Cortex of kidney (tissue), 1 donor: ENCODE measurements around the gene TSPAN3.

Experiments
- DNase-seq: peaks from one replicate; lab custom pipeline; 2025; lab: John Stamatoyannopoulos, UW

The TSPAN3 gene

DNA sequence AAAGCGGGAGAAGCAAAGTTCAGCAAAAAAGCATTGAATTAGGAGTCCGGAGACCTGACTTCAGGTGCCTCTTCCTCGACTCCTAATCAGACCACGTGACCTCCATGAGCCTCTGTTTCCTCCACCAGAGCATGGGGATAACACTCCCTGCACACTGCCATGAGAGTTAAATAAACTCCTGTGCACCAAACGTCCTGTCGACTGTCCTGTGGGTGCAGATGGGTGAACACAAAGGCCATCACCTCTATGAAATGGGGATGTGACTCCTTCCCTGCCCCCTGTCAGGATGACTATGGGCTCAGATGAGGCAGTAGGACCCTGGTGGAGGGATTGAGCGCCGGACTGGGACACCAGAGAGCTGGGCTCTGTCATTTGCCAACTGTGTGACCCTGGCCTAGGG, 13.5 kb upstream of the TSPAN3 start:
- DNase-seq = no peak

DNA sequence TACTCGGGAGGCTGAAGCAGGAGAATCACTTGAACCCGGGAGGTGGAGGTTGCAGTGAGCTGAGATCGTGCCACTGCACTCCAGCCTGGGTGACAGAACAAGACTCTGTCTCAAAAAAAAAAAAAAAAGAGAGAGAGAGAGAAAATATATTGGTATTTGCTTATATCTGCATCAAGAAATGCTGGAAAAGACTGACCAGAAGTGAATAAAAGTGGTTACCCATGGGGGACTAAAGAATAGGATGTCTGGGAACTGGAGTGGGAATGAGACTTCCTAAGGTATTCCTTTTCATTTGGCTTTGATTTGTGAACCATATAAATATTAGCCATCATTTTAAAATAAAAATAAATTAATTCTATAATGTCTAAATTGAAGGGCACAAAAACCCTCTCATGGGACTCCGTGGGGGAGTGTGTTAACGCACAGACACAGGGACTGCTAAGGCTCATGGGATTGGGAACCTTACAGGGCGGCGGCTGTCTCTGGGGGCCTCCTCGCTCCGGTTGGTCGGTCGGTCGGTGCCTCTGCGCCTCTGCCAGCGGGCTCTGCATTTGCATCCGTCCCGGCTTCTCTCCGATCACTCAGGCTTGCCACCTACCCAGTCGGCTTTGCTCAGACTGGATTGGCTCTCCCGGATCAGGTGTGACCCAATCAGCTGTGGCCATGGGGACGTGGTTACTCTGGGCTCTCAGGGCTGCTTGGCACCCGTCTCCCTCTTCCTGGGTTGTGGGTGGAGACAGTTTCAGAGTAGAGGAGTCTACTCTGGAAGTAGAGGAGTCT, 12.7 kb upstream of the TSPAN3 start:
- no peak for DNase-seq

DNA sequence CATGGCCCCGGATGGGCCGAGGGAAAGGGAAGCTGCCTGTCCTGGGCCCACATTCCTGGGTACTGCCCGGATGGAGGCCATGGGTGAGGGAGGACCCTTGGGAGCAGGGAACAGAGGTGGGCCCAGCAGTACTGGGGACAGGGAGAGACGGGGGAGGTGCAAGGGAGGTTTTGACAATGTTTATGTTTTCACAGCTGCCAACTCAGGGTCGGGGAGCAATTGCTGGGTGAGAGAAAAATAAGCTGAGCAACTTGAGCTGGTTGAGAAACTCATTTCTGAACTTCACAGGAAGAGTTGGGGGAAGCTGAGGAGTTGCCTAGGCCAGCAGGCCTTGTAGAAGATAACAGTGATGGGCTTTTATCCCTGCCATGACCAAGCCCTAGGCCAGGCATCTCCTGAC, 11.1 kb upstream of the TSPAN3 start:
- no peak for DNase-seq

DNA sequence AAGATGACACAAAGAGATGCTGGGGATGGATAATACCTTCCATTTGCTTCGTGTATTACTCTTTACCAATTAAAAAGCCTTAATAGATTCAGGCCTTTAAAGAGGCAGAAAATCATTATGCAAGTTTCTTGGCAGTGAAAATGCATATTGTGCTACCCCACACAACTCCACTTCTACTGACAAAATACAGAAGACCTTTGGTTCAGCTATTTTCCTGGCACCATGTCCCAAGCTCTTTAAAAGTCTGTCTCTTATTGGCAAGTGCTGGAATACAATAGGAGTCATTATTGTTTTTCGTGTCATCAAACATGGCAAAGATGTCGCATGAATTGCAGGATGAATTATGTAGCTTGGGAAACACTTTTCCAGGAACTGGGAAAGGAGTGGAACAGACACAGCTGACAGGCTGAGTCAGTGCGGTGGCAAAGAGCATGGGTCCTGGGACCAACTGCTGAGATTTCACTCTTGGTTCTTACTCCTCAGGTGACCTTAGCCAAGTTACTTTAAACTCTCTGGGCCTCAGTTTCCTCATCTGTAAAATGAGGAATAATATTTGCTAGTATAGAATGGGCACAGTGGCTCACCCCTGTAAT, 5.5 kb upstream of the TSPAN3 start:
- DNase-seq = no peak

DNA sequence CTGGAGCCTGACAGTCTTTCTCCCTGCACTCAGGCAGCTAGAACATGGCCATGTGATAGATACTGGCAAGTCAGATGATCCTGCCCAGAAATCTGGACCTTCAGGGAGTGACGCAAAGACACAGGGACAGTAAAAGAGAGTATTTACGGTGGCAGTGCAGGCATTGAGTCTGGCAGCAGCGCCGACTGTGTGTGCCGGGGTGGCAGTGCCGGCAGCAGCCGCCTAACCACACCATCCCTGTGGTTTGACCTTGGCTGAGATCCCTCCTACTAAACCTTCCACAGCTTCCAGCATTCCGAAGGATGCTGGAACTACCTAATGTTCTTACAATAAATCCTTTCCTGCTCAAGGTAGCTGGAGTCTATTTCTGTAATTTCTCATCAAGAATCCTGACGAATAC, 4.6 kb upstream of the TSPAN3 start:
- DNase-seq = no peak

DNA sequence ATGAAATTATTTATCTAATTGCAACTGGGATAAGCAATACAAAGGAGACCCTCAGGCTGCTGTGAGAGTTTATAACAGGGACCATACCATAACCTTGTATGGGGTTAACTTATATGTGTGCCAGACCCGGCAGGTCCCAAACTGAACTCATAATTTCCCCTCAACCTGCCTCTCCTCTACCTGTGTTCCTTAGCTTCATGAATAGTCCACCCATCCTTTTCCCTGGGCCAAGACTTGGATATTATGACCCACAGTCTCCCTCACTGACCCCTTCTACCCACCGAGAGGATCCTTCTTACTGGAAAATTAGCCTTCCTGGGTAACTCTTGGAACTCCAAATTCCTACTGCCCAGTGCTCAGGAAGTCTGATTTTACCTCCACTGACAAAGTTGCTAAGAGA, 3.4 kb upstream of the TSPAN3 start:
- no peak for DNase-seq

DNA sequence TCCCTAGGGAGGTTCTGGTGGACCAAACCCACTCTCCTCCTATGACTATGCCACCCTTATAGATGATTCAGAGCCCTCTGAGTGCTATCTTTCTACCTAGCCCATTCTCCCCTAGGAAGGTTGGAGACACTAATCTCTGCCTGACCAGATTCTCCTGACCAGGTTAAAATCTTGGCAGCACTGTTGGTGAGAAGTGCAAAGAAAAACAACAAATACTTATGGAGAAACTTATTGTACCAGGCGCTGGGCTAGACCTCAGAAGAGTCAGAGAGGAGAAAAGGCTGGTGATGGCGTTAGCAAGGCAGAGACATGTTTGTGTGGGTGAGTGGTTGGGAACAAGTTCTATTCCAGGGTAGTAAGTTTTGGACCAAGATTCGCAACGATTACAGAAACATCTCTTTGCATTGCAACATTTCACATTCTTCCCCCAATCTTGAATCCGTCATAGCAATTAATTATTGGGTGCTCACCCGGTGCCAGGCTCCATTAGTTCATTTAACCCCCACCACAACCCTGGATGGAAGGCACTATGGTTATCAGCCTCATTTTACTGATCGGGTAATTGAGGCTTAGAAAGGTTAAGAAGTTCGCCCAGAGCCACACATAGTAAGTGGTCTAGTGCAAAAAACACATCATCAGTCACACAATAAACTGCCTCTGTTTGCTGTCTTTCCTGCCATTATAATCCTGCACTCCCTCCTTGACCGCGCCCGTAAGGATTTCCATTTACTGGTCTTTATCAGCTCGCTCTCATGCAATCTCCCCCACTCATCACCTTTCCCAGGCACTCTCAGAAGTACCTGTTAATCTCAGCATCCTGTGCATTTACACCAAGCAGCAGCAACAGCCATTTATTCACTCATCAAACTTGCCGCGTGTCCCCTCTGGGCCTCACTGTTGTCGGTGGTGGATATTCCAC, 655 bp upstream of the TSPAN3 start:
- no peak for DNase-seq

DNA sequence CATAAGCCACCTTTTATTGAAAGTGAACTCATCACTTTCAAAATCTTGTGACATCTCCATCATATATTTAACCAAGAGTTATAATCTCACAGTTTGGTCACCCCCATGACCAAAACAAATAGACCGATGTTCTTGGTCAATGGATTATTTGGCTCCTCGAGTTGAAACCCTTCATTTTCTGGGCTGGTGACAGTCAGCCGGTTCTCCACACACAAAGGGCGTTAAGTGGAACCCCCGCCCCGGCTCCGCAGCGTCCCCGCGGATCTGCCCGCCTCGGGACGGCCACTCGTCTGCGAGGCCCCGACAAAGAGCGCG, 772 bp downstream of the TSPAN3 start:
- no peak for DNase-seq

DNA sequence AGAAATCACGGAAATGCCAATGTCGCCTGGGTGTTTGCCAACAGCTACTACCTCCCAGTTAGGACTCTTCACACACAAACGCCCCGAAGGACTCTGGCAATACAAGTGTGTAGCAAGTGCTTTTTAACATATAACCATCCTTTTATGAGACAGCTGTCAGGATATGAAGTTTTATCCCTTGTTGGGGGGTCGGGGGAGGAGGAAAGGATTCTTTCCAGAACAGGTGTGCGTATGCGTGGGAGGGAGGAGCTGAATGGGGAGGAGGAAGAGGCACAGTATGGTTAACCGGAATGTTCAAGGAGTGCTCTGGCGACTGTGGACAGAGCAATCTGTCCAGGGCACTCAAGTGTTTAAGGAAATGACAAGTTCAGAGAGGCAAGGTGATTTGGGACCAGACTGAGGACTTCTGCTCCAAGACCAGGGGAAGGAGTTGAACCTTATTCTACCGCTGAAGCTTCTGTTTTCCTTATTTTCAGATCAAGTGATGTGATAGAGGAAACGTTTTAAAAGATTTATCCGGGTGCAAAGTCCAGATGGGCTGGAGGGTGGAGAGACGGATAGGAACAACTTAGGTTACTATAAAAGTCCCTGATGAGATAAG, 1.3 kb downstream of the TSPAN3 start:
- DNase-seq = no peak

DNA sequence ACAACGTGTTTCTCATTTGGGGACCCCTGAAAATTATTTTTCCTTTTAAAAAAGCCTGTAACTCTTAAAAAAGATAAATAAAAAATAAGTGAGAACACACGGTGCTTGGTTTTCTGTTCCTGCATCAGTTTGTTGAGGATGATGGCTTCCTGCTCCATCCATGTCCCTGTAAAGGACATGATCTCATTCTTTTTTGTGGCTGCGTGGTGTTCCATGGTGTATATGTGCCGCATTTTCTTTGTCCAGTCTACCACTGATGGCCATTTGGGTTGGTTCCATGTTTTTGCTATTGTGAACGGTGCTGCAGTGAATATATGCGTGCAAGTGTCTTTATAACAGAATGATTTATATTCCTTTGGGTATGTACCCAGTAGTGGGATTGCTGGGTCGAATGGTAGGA, 2.3 kb downstream of the TSPAN3 start:
- no peak for DNase-seq

DNA sequence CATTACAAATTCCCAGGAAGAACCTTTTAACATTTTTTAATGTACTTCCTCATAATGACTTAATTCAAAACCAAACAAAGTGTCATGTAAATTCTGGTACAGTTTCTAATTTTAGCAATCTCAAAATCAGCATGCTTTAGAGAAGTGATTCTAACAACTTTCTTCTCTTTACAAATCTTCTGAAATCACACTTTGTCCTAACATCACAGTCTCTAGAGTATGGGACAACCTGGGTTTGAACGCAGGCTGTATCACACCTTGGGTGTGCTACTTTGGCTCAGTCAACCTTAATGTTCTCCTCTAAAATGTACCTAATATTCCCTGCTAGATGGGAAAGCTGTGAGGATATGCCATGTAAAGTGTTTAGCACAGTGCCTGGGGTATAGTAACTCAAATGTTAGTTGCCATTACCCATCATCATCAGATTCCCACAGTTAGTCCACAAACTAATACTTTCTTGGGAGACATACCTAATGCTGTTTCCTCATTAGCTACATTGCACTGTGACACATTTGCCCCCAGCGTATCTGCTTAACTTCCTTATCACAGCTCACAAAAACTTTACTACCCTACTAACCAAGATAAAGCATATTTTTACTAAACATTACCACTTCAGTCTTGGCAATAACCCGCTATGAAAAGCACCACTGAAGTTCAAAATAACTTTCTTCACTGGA, 3.1 kb downstream of the TSPAN3 start:
- no peak for DNase-seq

DNA sequence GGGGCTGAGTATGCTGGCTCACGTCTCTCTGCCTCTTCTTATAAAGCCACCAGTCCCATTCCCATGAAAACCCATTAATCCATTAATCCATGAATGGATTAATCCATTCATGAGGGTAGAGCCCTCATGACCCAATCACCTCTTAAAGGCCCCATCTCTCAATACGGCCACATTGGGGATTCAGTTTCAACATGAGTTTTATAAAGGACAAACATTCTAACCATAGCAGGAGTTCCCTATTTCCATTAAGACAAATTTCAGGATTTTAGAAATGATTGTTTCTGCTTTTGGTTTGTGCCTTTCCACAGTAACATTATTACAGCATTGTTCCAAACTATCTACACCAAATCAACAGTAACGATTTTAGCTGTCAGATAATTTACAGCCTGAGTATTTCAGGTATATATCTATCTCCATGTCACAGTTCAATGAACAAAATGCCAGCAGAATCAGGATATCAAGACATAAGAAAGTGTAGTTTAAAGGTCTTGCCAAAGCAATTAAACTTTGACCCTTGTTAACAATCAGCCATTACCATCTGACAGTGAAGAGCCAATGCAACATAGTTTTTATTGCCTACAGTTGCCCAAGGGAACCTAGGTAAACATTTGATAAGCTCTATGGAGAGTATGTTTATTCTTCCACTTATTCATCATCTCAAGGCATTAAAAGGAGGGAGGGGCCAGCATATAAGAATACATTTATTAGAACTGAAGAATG, 3.8 kb downstream of the TSPAN3 start:
- no peak for DNase-seq

DNA sequence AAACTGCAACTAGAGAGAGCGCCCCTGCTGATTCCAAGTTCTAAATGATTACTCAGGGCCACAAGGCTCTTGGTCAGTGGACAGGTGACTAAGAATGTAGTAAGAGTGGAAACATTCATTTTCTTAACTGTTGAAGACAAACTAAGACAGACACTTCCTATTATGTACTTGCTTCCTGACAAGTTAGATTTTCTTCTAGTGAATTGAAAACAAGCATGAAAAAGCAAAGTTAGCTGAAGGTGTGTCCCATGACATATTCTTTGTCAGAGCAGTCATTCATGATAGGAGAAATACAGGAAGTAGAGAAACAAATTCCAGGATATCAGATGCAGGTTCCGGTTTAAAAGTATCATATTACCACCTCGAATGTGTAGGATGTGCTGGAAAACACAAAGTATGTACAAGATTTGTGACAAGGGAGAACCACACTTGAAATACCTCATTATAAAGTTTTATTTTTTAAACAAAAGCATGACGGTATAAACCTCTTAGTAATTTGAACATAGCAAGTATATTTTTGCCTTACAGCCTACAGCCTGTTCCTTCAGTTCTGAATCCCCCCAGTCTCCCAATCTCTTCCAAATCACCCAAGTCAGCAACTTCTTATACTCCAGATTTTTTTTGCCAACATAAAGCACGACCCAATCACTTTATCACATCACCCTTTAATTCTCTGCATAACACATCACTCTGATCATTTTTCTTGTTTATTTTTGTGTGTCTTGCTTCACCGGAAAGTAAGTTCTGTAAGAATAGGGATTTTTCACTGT, 6.2 kb downstream of the TSPAN3 start:
- DNase-seq = no peak

DNA sequence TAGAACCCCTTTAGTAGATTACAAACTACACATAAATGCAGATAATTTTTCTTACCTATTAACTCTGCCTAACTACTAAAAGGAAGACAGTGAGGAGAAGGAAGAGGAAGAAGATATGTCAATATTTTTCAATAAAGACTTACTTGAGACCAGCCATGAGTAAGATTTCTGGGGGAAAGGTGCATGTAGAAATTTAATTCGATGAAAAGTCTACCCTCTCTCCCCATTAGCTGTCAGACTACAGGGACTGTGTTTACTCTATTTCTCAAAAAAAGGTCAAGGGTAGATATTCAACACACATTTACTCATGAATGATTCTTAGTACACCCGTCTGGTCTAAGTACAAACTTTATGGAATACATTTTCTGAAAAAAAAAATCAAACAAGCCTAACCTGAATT, 6.8 kb downstream of the TSPAN3 start:
- DNase-seq = no peak

DNA sequence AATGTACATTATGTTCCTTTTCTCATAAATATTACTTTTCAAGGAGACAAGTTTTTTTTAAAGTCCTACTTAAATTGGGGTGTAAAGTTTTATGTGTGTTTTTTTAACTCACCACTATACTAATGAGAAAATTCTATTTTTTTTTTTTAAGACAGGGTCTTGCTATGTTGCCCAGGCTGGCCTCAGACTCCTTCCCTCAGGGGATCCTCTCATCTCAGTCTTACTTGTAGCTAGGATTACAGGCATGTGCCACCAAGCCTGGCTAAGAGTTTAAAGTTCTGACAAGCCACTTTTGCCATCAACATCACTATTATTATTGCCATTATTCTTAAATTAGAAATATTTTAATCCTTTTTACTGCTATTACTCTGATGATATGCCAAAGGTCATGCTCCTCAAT, 7.7 kb downstream of the TSPAN3 start:
- no peak for DNase-seq

DNA sequence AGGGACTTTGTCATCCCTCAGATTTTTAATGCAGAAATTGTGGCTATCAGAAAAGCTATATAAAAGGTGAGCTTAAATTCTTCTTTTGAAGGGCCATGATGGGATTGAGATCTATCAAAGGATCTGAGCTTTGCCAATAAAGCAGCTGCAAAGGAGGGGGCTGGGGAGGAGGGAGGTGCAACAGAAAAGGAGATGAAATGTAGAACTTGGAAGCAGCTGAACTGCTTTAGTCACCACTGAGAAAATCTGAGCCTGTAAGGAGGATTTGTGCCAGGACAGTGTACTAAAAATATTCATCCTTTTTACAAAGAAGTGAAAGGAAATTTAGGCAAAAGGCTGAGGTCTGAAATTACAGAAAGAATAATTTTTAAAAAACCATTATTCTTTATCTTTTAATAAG, 10.4 kb downstream of the TSPAN3 start:
- DNase-seq = no peak

DNA sequence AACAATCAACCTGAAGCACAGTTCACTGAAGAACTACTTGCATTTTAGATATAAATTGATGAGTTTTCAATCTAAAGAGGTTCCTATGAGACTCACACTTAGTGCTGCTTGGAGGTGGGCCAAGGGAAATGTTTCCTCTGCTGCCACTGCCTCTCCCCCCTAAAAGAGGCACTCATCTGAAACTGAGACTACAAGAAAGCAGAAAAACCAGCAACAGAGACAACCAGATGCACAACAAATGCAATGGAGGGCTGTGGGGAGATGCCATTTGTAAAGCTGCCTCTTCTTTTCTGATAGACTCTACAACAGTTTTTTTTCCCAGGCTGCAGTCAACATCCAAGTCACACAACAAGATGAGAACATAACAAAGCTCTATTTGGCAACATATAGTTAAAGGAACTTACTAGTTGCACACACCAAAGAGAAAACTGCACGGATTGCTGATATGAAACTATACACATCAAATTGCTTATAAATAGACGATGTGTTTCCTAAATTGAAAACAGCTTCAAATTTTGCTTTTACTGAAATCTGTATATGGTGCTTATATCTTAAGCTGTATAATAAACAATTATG, 11.0 kb downstream of the TSPAN3 start:
- DNase-seq = no peak

DNA sequence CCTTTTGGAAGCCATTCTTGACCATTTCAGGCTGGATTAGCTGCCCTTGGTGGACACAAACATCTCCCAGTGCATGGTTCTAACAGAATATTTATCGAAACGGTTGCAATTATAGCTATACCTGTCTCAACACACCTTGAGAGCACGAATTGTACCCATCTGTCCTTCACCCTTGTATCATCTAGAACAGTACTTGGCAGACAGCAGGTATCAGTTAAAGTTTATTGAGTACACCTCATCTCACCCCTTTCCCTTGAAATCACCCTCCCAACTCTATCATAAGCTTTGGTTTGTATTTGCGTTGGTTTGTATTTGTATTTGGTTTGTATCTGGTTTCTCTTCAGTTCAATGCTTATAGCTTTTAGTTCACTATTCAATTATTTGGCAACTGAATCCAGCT, 12.4 kb downstream of the TSPAN3 start:
- DNase-seq = no peak

DNA sequence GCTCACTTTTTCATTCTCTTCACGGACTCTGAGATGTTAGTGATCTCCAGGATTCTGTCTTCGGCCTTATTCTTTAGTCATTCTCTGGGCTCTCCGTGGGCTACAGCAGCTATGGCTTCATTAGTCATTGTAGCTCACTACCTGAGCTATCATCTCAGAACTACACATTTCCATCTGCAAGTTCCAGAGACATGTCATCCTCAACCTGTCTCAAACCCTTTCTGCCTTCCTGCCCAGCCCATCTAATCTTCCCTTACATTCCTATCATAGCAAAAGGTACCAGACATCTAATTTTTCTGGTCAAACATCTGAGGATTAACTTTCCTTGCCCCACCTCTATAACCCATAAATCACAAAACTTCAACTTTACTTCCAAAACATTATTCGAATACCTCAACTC, 13.2 kb downstream of the TSPAN3 start:
- DNase-seq = no peak

DNA sequence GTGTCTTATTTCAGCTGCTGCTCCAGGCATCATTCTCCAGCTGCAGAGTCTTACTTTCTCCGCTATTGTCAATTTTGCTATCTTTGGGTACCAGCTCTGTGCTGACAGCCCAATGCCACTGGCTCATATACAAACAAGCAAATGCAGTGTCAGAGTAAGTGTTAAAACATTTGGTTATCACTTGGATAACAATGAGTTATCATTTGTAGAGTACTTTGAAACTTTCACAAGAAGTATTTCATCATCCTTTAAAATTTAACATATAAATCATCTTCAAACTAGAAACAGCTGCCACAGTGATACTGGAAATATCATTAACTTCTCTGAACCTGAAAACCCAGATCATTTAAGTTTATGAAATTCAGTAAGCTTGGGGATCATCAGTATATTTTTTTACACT, 13.8 kb downstream of the TSPAN3 start:
- DNase-seq = no peak
